Large intestine (tissue), 3 donors: ENCODE results near the gene POU3F1. TPM values are rescaled to one million over a fixed set of nuclear protein-coding genes. Genes with fewer than 3 reads are reported as not detected.

ENCODE experiments used
- DNase-seq, 2 donors: peaks; one replicate each; pipeline versions ENCODE4 v3.0.0 to v3.0.0-alpha.2; 2013
- H3K27ac ChIP-seq: one replicate; pipeline ENCODE4 v1.5.1; 2013; ENCODE audit warnings: low read length
- H3K27me3 ChIP-seq: 2 replicates; pipeline ENCODE4 v1.6.1; 2013; ENCODE audit warnings: low read length; ENCODE audit not compliant: control insufficient read depth, insufficient read depth
- H3K36me3 ChIP-seq: 2 replicates; pipeline ENCODE4 v1.6.1; 2013; ENCODE audit warnings: low read length; ENCODE audit not compliant: control insufficient read depth, insufficient read depth
- H3K4me1 ChIP-seq: one replicate; pipeline ENCODE4 v1.6.1; 2013; ENCODE audit warnings: low read length; ENCODE audit not compliant: control insufficient read depth, insufficient read depth
- H3K4me3 ChIP-seq: one replicate; pipeline ENCODE4 v1.5.1; 2013; ENCODE audit warnings: low read length
- H3K9me3 ChIP-seq: one replicate; pipeline ENCODE4 v1.6.1; 2013; ENCODE audit warnings: mild to moderate bottlenecking, low read depth, low read length, moderate library complexity; ENCODE audit not compliant: control insufficient read depth
- WGBS: methylation state at CpG from one replicate; pipeline ENCODE4 v1.1.5; 2013; ENCODE audit warnings: low lambda C conversion rate; ENCODE audit not compliant: insufficient coverage; 5-methylcytosine and 5-hydroxymethylcytosine counted together
- polyA plus RNA-seq: library from polyadenylated mRNA; unstranded; fragments of 120-200 nt; gene quantifications from one replicate; pipeline ENCODE4 v1.2.1, GENCODE V29; 2013

The POU3F1 gene
- polyA plus RNA-seq, 1 donor = 0.06 TPM

DNA sequence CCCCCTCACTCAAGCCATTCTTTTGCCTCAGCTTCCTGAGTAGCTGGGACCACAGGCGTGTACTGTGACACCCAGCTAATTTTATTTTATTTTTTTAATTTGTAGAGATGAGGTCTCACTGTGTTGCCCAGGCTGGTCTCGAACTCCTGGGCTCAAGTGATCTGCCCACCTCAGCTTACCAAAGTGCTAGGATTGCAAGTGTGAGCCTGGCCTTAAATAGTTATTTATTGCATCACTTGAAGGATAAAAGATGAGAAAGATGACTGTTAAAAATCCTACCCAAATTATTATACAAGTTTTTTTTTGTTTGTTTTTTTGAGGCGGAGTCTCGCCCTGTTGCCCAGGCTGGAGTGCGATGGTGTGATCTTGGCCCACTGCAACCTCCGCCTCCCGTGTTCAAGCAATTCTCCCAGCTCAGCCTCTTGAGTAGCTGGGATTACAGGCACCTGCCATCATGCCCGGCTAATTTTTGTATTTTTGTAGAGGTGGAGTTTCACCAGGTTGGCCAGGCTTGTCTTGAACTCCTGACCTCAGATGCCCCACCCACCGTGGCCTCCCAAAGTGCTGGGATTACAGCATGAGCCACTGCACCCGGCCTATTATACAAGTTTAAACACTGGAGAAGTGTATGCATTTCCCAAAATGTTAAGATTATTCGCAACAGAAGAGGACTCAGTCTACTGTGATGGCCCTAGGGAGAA lies 31.7 kb downstream of the POU3F1 start:
- H3K27me3 ChIP-seq = no peaks in the 10 kb centered on the region
- H3K4me3 ChIP-seq = no peak overlapping the region
- no peak for DNase-seq
- H3K36me3 ChIP-seq = peaks cover 42% of the 10 kb centered on the region
- no peak overlapping the region for H3K27ac ChIP-seq
- H3K9me3 ChIP-seq = peaks cover 6% of the 10 kb centered on the region
- WGBS = no CpG with 5 or more reads among the region's 11 CpGs
- peaks cover 8% of the 10 kb centered on the region for H3K4me1 ChIP-seq

DNA sequence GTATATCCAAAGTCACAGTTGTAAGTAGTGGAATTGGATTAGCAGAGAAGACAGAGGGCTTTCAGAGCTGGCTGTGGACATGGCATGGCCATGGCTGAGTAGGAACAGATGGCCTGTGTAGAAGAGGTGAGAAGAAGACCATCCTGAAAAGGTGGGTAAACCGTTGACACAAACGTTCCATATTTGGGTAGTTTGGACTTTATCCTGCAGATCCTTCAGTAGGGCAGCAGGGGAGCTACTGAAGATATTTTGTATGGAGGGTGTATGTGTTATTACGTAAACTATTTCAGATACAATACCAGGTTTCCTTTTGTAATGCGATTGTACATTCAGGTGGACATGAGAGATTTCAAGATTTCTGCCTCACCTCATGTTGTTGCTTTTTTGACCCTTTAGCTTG lies 32.4 kb downstream of the POU3F1 start:
- no peaks in the 10 kb centered on the region for H3K27me3 ChIP-seq
- DNase-seq = no peak
- peaks cover 8% of the 10 kb centered on the region for H3K4me1 ChIP-seq
- H3K9me3 ChIP-seq = peaks cover 6% of the 10 kb centered on the region
- peaks cover 35% of the 10 kb centered on the region for H3K36me3 ChIP-seq
- no peak overlapping the region for H3K27ac ChIP-seq
- no peak overlapping the region for H3K4me3 ChIP-seq
- WGBS = no CpG with 5 or more reads among the region's 4 CpGs

DNA sequence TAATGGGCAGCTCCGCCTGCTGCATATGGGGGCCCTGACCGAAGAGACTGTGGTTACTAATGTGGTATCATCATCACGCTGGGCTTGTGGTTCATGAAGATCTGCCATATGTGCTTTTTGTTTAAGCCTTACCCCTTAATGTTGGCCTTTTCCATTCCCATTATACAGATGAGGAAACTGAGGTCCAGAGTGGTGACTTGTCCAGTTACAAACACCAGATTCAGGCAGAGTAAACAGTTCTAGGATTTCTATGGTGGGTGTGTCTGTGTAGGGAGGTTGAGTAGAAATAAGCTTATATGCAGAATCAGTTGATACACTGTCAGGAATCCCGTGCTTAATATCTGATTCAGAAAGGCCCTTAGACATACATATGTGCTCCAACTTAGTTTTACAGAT lies 33.4 kb downstream of the POU3F1 start:
- no CpG with 5 or more reads among the region's 4 CpGs for WGBS
- H3K4me3 ChIP-seq = peak overlapping the region; percentile 89
- no peak for DNase-seq
- H3K4me1 ChIP-seq = peaks cover 8% of the 10 kb centered on the region
- peak overlapping the region; percentile 91 for H3K27ac ChIP-seq
- H3K27me3 ChIP-seq = no peaks in the 10 kb centered on the region
- H3K9me3 ChIP-seq = peaks cover 6% of the 10 kb centered on the region
- H3K36me3 ChIP-seq = peaks cover 27% of the 10 kb centered on the region

DNA sequence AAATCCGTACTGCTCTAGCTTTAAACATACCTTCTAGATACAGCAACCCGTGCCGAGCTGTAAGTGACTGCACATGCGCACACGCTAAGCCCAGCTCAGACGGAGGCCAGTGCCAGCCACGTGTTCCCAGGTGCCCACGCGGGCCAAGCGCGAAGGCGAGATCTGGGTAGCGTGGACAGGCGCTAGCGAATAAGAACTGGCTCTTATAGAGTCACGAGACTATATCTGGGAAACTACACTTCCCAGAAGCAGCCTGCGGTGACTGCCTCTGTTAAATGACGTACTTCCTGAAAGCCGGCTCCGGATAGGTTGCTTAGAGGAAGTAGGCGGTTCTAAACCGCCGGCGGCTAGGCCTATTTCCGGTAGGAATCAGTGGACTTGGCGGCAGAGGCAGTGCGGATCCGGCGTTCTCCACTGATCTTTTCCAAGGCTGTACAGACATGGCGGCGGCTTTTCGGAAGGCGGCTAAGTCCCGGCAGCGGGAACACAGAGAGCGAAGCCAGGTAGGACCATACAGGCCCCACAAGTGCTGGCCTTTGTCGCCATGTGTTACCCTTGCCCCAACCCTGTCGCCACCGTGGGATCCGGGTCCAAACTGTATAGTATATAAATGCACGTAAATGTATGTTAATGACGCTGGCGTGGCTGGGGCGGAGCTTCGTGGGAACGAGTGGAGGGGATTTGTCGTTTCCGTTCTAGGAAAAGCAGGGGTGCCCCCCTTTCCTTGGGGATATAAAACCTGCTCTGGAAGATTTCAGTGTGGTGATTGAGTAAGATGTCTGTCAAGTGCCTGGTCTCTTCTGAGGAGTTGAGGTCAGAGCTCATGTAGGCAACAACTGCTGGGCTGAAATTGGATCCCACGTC lies 34.0 kb downstream of the POU3F1 start, which contains the start of gene UTP11:
Gene UTP11, plus strand, starts transcription at position 372 of the 864 bp plus-strand sequence. Its CDS starts 69 bp downstream, at position 441.
- Histone ChIP-seq H3K4me3 (peak within 1 kb of the TSS; percentile 89), H3K36me3 (peaks cover 22% of the 10 kb centered on the region), H3K27me3 (no peaks in the 10 kb centered on the region), H3K27ac (peak within 1 kb of the TSS; percentile 91), H3K9me3 (peaks cover 6% of the 10 kb centered on the region), H3K4me1 (peaks cover 8% of the 10 kb centered on the region)
- peak; percentile 98 to 99 for DNase-seq
- WGBS = no CpG with 5 or more reads among the region's 49 CpGs

DNA sequence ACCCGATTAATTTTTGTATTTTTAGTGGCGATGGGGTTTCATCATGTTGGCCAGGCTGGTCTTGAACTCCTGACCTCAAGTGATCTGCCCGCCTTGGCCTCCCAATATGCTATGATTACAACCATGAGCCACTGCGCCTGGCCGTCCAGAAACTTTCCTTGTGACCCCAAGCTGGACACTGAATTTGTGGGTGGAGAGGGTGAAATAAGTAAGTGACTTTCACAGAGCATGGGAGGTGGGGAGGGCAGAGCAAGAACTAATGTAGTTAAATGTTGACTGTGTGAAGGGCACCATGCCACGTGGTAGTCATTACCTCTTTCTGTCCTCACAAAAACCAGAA lies 36.8 kb downstream of the POU3F1 start:
- Histone ChIP-seq H3K4me1 (peaks cover 12% of the 10 kb centered on the region), H3K27me3 (no peaks in the 10 kb centered on the region), H3K4me3 (no peak overlapping the region), H3K36me3 (peaks cover 3% of the 10 kb centered on the region), H3K27ac (no peak overlapping the region), H3K9me3 (peaks cover 6% of the 10 kb centered on the region)
- DNase-seq = no peak
- no CpG with 5 or more reads among the region's 6 CpGs for WGBS

DNA sequence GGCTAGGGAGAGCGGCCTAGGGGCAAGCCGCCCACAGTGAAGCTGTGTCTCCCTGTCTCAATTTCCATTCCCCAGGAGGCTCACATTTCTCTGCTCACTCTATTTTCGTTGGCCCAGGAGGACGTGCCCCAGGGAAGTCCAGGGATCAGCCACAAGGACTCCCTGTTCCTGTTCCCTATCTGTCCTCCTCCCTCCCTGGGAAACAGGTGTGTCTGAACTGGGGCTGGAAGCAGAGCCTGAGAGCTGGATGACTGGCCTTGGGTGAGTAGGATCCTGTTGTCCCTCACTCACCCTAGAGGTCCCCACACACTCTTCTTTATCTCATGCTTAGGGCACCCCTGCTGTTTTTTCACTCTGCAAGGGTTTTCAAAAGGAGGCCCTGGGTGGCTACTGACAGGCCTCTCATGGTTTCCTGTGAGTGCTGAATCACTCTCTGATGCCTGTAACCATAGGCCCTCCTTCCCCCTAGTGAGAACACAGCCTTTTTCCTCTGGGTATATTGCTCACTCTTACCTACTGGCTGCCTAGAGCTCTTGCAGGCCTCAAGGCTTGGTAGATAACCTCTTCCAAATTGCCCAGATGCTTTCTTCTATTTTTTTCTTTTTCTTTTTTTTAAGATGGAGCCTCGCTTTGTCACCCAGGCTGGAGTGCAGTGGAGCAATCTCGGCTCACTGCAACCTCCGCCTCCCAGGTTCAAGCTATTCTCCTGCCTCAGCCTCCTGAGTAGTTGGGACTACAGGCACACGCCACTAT lies 37.3 kb downstream of the POU3F1 start:
- Histone ChIP-seq H3K27me3 (no peaks in the 10 kb centered on the region), H3K36me3 (peaks cover 2% of the 10 kb centered on the region), H3K4me1 (peaks cover 12% of the 10 kb centered on the region), H3K4me3 (no peak overlapping the region), H3K9me3 (peaks cover 6% of the 10 kb centered on the region), H3K27ac (no peak overlapping the region)
- no CpG with 5 or more reads among the region's 8 CpGs for whole genome bisulfite sequencing
- peak in 1 of 2 donors; percentile 44 for DNase-seq

DNA sequence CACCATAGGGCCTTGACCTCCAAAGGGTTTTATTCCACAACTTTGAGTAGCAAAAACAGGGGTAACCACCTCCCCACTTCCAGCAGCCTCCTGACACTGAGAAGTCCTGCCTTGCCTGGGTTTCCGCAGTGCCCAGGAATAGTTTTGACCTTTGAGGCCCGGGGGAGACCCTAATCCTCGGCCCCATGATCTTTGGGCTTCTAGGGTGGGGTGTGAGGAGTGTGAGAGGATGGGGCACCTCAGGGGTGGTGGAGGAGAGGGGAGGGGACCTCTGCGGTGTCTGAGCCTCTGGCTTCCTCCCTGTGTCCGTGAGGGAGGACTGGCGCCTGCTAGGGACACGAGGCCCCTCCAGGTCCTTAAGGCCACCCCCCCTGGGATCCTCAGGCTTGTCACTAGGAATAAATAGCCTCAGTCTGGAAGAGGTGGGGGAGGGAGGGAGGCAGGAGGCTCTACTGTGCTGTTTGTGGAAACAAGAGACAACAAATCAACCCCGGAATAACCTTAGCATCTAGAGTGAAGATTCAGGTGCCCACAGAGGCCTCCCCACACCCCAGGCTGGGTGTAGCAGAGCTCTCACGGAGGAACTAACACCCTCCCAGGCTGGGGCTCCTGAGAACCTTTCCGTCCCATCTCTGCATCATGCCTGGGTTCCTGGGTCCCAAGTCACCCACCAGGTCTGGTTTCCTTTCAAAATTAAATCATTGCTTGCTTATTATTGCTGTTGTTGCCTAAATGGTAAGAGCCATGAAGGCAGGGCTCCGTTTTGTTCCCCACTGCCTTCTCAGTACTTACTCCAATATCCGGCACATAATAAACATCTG lies 40.4 kb downstream of the POU3F1 start:
- peak overlapping the region; percentile 24 for H3K4me3 ChIP-seq
- peaks cover 18% of the 10 kb centered on the region for H3K4me1 ChIP-seq
- H3K27ac ChIP-seq = no peak overlapping the region
- no CpG with 5 or more reads among the region's 12 CpGs for WGBS
- DNase-seq = no peak
- no peaks in the 10 kb centered on the region for H3K27me3 ChIP-seq
- no peaks in the 10 kb centered on the region for H3K9me3 ChIP-seq
- no peaks in the 10 kb centered on the region for H3K36me3 ChIP-seq

DNA sequence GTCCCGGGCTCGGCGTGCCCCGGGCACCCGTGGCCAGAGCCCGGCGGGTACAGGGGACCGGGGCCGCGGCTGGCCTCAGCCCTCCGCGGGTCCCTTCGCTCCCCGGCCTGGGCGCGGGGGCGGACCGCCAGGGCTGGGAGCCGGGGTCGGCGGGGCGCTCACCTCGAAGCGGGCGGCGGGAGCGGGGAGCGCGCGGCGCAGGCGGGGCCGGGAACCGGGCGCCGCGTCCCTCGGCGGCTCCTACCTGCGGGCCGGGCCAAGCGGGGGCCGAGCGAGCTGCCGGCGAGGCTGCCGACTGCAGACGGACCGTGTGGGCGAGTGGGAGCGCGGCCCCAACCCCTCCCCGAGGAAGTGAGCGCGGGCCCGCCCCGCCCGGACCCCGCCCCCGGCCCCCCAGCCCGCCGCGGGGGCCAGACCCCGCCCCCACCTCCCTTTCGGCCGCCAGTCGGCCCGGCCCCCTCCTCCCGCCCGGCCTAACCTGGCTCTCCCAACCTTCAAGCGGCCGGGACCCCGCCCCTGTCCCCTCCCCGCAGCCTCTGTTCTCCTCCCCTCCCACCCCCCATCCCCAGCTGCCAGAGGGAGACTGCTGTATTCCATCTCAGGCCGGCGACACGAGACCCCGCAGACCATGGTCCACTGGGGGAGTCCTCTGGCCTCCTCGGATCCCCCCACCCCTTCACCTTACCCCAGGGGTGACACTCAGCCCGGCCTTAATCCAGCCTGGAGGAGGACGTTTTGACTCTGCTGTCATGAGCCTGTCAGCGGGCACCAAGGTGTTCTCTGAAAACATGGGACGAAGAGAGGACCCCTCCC lies 41.2 kb downstream of the POU3F1 start, which contains the start of gene FHL3:
Gene FHL3, minus strand, starts transcription at position 320 of the 813 bp plus-strand sequence. CDS start 6,102 bp downstream, outside the sequence.
- peak in 1 of 2 donors; percentile 37 for DNase-seq
- peaks cover 26% of the 10 kb centered on the region for H3K4me1 ChIP-seq
- H3K27me3 ChIP-seq = no peaks in the 10 kb centered on the region
- peak within 1 kb of the TSS; percentile 56 for H3K4me3 ChIP-seq
- H3K36me3 ChIP-seq = no peaks in the 10 kb centered on the region
- no peaks in the 10 kb centered on the region for H3K9me3 ChIP-seq
- WGBS = no CpG with 5 or more reads among the region's 83 CpGs
- H3K27ac ChIP-seq = peak within 1 kb of the TSS; percentile 24
